ENCODE data around the gene MOK. TPM values are rescaled to one million over a fixed set of nuclear protein-coding genes. Genes with fewer than 3 reads are reported as not detected.

Gene MOK
- total RNA-seq, 3 donors from 2014 or later, result 13.0 to 29.0 (median 23.9) TPM

GRCh38 chr14:102278631-102278935 is 26.4 kb downstream of the MOK start:
- no peaks in the 10 kb centered on the region for H3K36me3 ChIP-seq
- no peaks in the 10 kb centered on the region for H3K27me3 ChIP-seq
- no peak overlapping the region for H3K4me3 ChIP-seq
- no peaks in the 10 kb centered on the region for H3K4me1 ChIP-seq
- DNase-seq (ENCODE audit: low spot score in 2 of 2), result no peak
- TF ChIP-seq POLR2AphosphoS5 (IDR thresholded peaks at IDR 0.05) (no peak), POLR2A (IDR thresholded peaks at IDR 0.05) (no peak), CTCF (IDR thresholded peaks at IDR 0.05) (no peak)
- H3K27ac ChIP-seq, result peak overlapping the region in 1 of 2 donors; percentile 77
- intact Hi-C loops (cut with DNase I; ENCODE audit: low total_unique reads), result no loop called here
- no peaks in the 10 kb centered on the region for H3K9me3 ChIP-seq

GRCh38 chr14:102277874-102278630 is 26.9 kb downstream of the MOK start:
- Histone ChIP-seq H3K36me3 (no peaks in the 10 kb centered on the region), H3K27me3 (no peaks in the 10 kb centered on the region), H3K27ac (no peak overlapping the region), H3K4me1 (no peaks in the 10 kb centered on the region), H3K4me3 (no peak overlapping the region), H3K9me3 (no peaks in the 10 kb centered on the region)
- no peak for TF ChIP-seq POLR2AphosphoS5 (IDR thresholded peaks at IDR 0.05)
- no peak for TF ChIP-seq POLR2A (IDR thresholded peaks at IDR 0.05)
- no peak for TF ChIP-seq CTCF (IDR thresholded peaks at IDR 0.05)
- DNase-seq (ENCODE audit: low spot score in 2 of 2), result no peak
- intact Hi-C loops (cut with DNase I; ENCODE audit: low total_unique reads), result no loop called here

- intact Hi-C loops (cut with DNase I; ENCODE audit: low total_unique reads), result no loop called here
Observed at GRCh38 chr14:102275866-102276265, 29.1 kb downstream of the MOK start.

GRCh38 chr14:102272392-102272791 is 32.6 kb downstream of the MOK start:
- DNase-seq (ENCODE audit: low spot score in 2 of 2), result no peak
- Histone ChIP-seq H3K36me3 (no peaks in the 10 kb centered on the region), H3K27ac (no peak overlapping the region), H3K4me3 (no peak overlapping the region), H3K27me3 (no peaks in the 10 kb centered on the region), H3K9me3 (no peaks in the 10 kb centered on the region), H3K4me1 (no peaks in the 10 kb centered on the region)
- TF ChIP-seq CTCF (IDR thresholded peaks at IDR 0.05) (no peak), POLR2AphosphoS5 (IDR thresholded peaks at IDR 0.05) (no peak), POLR2A (IDR thresholded peaks at IDR 0.05) (no peak)
- intact Hi-C loops (cut with DNase I; ENCODE audit: low total_unique reads), result no loop called here

More at GRCh38 chr14:102275866-102276265, 29.1 kb downstream of the MOK start:
- H3K4me1 ChIP-seq, result no peaks in the 10 kb centered on the region
- no peak overlapping the region for H3K4me3 ChIP-seq
- H3K27me3 ChIP-seq, result no peaks in the 10 kb centered on the region
- no peak for TF ChIP-seq POLR2A (IDR thresholded peaks at IDR 0.05)
- no peak for TF ChIP-seq CTCF (IDR thresholded peaks at IDR 0.05)
- TF ChIP-seq POLR2AphosphoS5 (IDR thresholded peaks at IDR 0.05), result no peak
- DNase-seq (ENCODE audit: low spot score in 2 of 2), result no peak
- H3K9me3 ChIP-seq, result no peaks in the 10 kb centered on the region
- no peak overlapping the region for H3K27ac ChIP-seq
- H3K36me3 ChIP-seq, result no peaks in the 10 kb centered on the region

GRCh38 chr14:102264775-102265174 is 40.2 kb downstream of the MOK start:
- Histone ChIP-seq H3K27me3 (no peaks in the 10 kb centered on the region), H3K36me3 (no peaks in the 10 kb centered on the region), H3K27ac (peak overlapping the region in 1 of 2 donors; percentile 23), H3K4me1 (peaks cover 0 to 6% of the 10 kb centered on the region in 2 donors), H3K4me3 (no peak overlapping the region), H3K9me3 (no peaks in the 10 kb centered on the region)
- TF ChIP-seq CTCF (IDR thresholded peaks at IDR 0.05) (no peak), POLR2AphosphoS5 (IDR thresholded peaks at IDR 0.05) (no peak), POLR2A (IDR thresholded peaks at IDR 0.05) (no peak)
- intact Hi-C loops (cut with DNase I; ENCODE audit: low total_unique reads), result no loop called here
- no peak for DNase-seq (ENCODE audit: low spot score in 2 of 2)

Data from breast epithelium (tissue), 4 donors.